Loucy (cell line): ENCODE measurements around the gene ANKRD18A.
"Not testable (repeated sequence)": the region's sequence is repeated elsewhere in the genome, so short reads cannot be mapped to it uniquely, and the experiment has no call there.

Source experiments
- CTCF ChIP-seq: fragments of 200-600 bp; sonication (generic); conservative IDR thresholded peaks from 2 replicates; pipeline ENCODE4 v1.5.1; 2014; ENCODE audit warnings: mild to moderate bottlenecking, antibody characterized with exemption, low read length
- EZH2phosphoT487 ChIP-seq: fragments of 200-600 bp; IDR thresholded peaks from 2 replicates; pipeline ENCODE4 v1.6.1; 2018; ENCODE audit warnings: antibody characterized with exemption, mild to moderate bottlenecking, moderate library complexity, borderline replicate concordance

DNA sequence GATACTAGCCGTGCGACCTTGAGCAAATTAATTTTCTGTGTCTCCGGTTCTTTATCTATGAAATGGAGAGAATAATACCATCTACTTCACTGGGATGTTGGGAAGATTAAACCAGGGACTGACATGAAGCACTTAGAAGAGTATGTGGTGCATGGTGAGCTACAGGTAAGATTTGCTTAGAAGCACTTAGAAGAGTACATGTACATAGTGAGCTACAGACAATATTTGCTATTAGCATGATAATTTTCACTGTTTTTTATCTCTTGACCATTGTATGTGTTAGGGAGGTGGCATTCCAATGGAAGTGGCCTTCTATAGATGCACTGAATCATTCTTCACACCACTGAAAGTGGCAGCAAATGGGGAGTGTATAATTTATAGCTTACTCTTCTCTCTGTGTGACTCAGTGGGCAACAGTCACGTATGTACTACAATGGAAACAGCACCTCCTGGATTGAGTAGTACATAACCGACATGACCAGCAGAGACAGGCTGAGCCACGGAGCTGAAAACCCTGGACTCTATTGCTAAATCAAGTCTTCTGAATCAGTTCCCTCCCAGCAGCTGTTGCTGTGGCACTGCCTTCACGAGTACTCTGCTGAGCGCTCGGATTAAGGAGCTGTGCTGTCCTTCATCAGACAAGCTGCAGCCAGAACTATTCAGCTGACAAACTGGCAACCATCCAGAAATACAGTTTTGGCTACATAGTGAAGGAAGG lies 28.9 kb downstream of the ANKRD18A start:
- not testable (repeated sequence) for TF ChIP-seq CTCF, EZH2phosphoT487
